ENCODE results near the gene VSTM1.

Gene VSTM1

GRCh38 chr19:54063350-54064116 lies at the start of gene VSTM1:
TSS of gene VSTM1 (minus strand) at chr19:54063897. CDS start at chr19:54063777, 120 bp downstream.
- ATAC-seq, result no peak
- TF ChIP-seq BACH2 (CRISPR knock-in tag; IDR thresholded peaks at IDR 0.05; ENCODE audit: borderline replicate concordance) (no peak), GLIS3 (CRISPR knock-in tag; IDR thresholded peaks at IDR 0.05) (no peak), ISL1 (CRISPR knock-in tag; IDR thresholded peaks at IDR 0.05) (no peak), CSRNP3 (CRISPR knock-in tag; IDR thresholded peaks at IDR 0.05) (no peak), CSDC2 (CRISPR knock-in tag; IDR thresholded peaks at IDR 0.05) (no peak), ZNF565 (CRISPR knock-in tag; conservative IDR thresholded peaks at IDR 0.05; ENCODE audit: low read depth) (no peak), TCF4 (CRISPR knock-in tag; IDR thresholded peaks at IDR 0.05; ENCODE audit: borderline replicate concordance) (no peak)

GRCh38 chr19:54109651-54110050 lies 46.0 kb upstream of the VSTM1 start:
- no peak for ATAC-seq
- TF ChIP-seq TOX (CRISPR knock-in tag; IDR thresholded peaks at IDR 0.05; ENCODE audit: borderline replicate concordance), result no peak
- TF ChIP-seq ZNF70 (CRISPR knock-in tag; IDR thresholded peaks at IDR 0.05), result no peak
- TF ChIP-seq OSR1 (CRISPR knock-in tag; IDR thresholded peaks at IDR 0.05), result no peak
- no peak for TF ChIP-seq ZFP30 (CRISPR knock-in tag; IDR thresholded peaks at IDR 0.05)
- no peak for TF ChIP-seq RARB (CRISPR knock-in tag; IDR thresholded peaks at IDR 0.05)
- no peak for TF ChIP-seq ZFP3 (CRISPR knock-in tag; IDR thresholded peaks at IDR 0.05)
- no peak for TF ChIP-seq ZNF565 (CRISPR knock-in tag; conservative IDR thresholded peaks at IDR 0.05; ENCODE audit: low read depth)
- no peak for TF ChIP-seq PATZ1 (CRISPR knock-in tag; IDR thresholded peaks at IDR 0.05; ENCODE audit: borderline replicate concordance)

GRCh38 chr19:54108496-54108895 lies 44.8 kb upstream of the VSTM1 start:
- ATAC-seq, result no peak
- TF ChIP-seq ESRRG (CRISPR knock-in tag; IDR thresholded peaks at IDR 0.05) (no peak), ZFP30 (CRISPR knock-in tag; IDR thresholded peaks at IDR 0.05) (no peak), CREB5 (CRISPR knock-in tag; IDR thresholded peaks at IDR 0.05; ENCODE audit: low read depth) (no peak), PATZ1 (CRISPR knock-in tag; IDR thresholded peaks at IDR 0.05; ENCODE audit: borderline replicate concordance) (no peak), CSRNP3 (CRISPR knock-in tag; IDR thresholded peaks at IDR 0.05) (no peak), SNAI2 (CRISPR knock-in tag; IDR thresholded peaks at IDR 0.05) (no peak), PPARA (CRISPR knock-in tag; IDR thresholded peaks at IDR 0.05; ENCODE audit: borderline replicate concordance) (no peak), ZNF70 (CRISPR knock-in tag; IDR thresholded peaks at IDR 0.05) (no peak), GLIS3 (CRISPR knock-in tag; IDR thresholded peaks at IDR 0.05) (no peak), POU6F1 (CRISPR knock-in tag; IDR thresholded peaks at IDR 0.05; ENCODE audit: borderline replicate concordance, low read depth) (no peak), ZNF8 (CRISPR knock-in tag; IDR thresholded peaks at IDR 0.05) (no peak), TOX (CRISPR knock-in tag; IDR thresholded peaks at IDR 0.05; ENCODE audit: borderline replicate concordance) (no peak), TCF4 (CRISPR knock-in tag; IDR thresholded peaks at IDR 0.05; ENCODE audit: borderline replicate concordance) (no peak), ARNTL (CRISPR knock-in tag; IDR thresholded peaks at IDR 0.05; ENCODE audit: borderline replicate concordance, low read depth) (no peak), TSHZ2 (CRISPR knock-in tag; IDR thresholded peaks at IDR 0.05) (no peak)
